Mucosa of gallbladder (tissue), 1 donor: ENCODE results near the gene CCR9. TPM values are rescaled to one million over a fixed set of nuclear protein-coding genes. Genes with fewer than 3 reads are reported as not detected.

ENCODE experiments used
- DNase-seq: peaks from one replicate; pipeline ENCODE4 v3.0.0-alpha.2; 2020; ENCODE audit warnings: low spot score
- total RNA-seq: library from RNA; stranded (reverse); gene quantifications from one replicate; pipeline ENCODE4 v1.2.1, GENCODE V29; 2021
- donor health status: DM: no; HTN: no; CAD: no.

CCR9 gene
- total RNA-seq, 1 donor from 2014 or later = 0.23 TPM

DNA sequence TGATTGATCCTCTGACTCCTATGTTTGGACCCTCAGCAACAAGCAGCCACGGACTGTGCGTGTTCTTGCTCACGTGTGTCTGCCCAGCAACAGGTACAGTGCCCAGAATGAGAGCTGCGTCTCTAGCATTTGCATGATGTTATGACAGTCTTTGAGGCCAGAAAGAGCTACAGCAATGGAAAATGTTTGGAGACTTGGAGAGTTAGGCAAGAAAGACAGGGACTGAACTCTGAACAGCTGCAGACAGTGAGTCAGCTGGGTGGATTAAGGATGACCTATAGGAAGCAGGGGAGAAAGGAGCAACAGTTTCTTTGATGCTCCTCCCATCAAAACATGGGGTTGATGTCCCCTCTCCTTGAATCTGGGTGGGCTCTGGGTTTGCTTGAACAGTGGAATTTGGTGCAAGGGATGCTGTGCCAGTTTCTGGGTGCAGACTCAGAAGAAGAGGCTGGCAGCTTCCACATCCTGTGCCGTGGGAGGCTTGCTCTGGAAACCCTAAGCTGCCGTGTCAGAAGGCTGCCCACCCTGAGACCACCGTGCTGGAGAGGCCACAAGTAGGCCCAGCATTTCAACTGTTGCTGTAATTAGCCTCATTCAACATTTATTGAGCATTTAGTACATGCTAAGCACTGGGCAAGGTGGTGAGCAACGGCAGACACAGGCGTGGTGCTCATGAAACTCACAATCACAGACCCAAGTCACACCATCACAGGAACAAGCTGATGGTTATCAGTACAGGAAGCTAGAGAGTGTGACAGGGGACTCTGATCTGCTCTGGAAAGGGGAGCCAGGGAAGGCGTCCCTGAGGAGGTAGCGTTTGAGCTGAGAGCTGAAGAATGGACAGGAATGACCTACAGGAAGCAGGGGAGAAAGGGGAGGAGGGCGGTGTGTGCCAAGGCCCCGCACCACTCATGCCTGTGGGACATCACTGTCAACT lies 21.7 kb downstream of the CCR9 start:
- DNase-seq = no peak

DNA sequence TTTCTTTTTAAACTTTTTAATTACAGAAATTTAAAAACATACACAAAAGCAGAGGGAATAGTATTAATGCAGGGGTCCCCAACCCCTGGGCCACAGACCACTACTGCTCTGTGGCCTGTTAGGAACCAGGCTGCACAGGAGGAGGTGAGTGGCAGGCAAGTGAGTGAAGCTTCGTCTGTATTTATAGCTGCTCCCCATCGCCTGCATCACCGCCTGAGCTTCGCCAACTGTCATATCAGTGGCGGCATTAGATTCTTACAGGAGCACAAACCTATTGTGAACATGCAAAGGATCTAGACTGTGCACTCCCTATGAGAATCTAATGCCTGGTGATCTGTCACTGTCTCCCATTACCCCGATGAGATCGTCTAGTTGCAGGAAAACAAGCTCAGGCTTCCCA lies 22.4 kb downstream of the CCR9 start:
- DNase-seq = no peak

GRCh38 chr3:45909542-45909941 lies 23.2 kb downstream of the CCR9 start:
- DNase-seq = no peak

- no peak for DNase-seq
These were observed 24.5 kb downstream of the CCR9 start for GRCh38 chr3:45910892-45911291.

DNA sequence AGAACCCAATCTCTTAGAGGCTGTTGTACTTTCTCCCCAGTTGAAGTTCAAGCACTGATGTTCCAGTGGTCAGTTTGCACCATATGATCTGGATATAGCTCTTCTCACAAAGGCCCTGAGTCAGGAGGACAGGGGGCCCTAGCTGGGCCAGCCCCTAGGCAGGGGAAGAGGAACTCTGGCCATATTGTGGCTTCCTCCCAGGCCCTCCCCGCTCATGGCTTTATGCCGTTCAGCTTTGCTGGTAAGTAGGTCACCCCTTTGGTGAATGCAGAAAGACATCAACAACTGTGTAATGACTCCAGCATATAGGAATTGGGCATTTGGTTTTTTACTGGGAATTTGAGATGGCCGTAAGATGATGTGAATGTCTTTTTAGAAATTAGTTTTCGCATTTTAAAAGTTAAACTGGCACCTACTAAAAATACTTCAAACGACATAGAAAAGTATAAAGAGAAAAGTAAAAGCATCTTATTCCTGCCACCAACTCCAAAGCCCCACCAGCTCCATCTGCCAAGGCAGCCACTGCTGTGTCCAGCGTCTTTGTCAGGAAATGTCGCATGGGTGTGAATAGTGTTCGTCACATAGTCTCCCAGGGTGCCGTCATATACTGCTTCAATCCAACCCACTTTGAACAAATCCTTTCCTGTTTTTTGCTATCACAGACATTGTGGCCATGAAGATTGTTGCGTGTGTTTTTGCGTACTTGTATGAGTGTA lies 25.3 kb downstream of the CCR9 start:
- no peak for DNase-seq

DNA sequence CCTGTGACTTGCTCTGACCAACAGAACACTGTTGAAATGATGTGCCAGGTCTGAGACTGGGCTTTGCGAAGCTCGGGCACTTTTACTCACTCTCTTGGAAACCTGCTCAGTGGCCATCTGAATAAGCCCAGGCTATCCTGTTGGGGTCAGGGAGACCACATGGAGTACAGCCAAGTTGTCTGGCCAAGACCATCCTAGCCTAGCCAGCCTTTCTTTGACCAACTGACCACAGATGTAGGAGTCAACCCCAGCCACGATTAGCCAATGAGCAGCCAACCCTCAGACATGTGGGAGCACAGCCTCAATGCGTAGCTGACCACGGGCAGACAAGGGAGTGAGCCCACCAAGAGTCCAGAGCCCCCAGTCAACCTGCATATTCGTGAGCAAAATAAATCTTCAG lies 26.1 kb downstream of the CCR9 start:
- DNase-seq = no peak

GRCh38 chr3:45914362-45915058 lies 28.2 kb downstream of the CCR9 start:
- DNase-seq = no peak

DNA sequence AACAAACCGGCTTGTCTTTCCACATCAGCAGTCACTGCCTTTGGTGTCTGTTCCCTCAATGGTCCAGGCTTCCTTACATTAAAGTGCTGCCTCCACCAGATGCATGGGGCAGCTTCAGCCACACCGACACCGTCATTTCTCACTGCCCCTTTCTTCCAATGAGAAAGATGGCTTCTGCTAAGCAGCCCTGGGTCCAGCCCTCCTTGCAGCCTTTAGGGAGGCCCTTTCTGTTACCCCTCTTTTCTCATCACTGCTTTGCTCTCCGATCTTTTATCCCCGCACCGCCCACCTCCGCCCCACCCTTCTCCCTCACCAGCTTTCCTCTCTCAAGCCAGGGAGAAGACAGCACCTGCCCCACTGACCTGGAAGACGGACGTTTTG lies 28.7 kb downstream of the CCR9 start:
- no peak for DNase-seq

GRCh38 chr3:45915518-45916231 lies 29.3 kb downstream of the CCR9 start:
- no peak for DNase-seq

- DNase-seq = no peak
These were observed 31.0 kb downstream of the CCR9 start for GRCh38 chr3:45917146-45917898.

GRCh38 chr3:45921158-45922038 lies 35.1 kb downstream of the CCR9 start:
- no peak for DNase-seq

DNA sequence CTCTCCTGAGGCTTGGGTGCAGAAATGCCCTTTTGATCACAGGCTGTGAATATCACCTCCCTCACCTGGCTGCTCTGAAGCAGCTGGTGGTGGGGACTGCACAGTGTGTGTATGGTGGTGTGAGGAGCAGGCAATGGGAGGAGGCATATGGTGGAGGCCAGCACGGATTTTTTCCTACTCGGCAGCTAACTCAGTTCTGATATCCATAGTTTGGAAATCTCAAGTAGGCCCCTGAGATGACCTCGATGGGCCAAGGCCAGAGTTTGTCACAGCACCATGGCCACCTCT lies 35.6 kb downstream of the CCR9 start:
- DNase-seq = no peak

GRCh38 chr3:45922950-45923590 lies 36.7 kb downstream of the CCR9 start:
- DNase-seq = no peak

GRCh38 chr3:45923755-45924154 lies 37.4 kb downstream of the CCR9 start:
- DNase-seq = no peak

GRCh38 chr3:45927881-45928280 lies 41.5 kb downstream of the CCR9 start:
- DNase-seq = no peak

- no peak for DNase-seq
These were observed 42.8 kb downstream of the CCR9 start for GRCh38 chr3:45929042-45929679.

GRCh38 chr3:45931496-45931895 lies 45.2 kb downstream of the CCR9 start:
- DNase-seq = no peak

- no peak for DNase-seq
These were observed 45.8 kb downstream of the CCR9 start for GRCh38 chr3:45932112-45932511.

DNA sequence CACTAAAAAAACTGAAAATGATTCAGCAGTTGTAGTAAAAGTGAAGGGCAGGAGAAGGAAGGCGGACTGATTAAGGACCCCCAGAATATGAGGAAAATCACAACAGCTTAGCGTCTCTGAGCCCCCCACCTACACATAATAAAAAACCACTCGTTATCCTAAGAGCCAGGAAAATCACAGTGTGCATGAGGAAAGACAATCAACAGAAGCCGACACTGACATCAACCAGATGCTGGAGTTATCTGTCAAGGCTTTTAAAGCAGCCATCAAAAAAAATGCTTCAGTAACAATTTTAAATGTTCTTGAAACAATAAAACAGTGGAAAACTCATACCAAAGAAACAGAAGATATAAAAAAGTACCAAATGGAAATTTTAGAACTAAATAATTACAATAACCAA lies 47.2 kb downstream of the CCR9 start:
- no peak for DNase-seq
